Activated CD8-positive, alpha-beta memory T cell treated with anti-CD3 and anti-CD28 coated beads for 48 hours (primary cell): Measurements from ENCODE around the gene WASHC2A.
"Not testable (repeated sequence)": the region's sequence is repeated elsewhere in the genome, so short reads cannot be mapped to it uniquely, and the experiment has no call there.

ENCODE experiments used
- DNase-seq, 3 experiments: peaks; one replicate each; pipeline ENCODE4 v3.0.0-alpha.2; 2020; ENCODE audit warnings: low read depth in 2 of 3, low spot score in 2 of 3

WASHC2A gene

DNA sequence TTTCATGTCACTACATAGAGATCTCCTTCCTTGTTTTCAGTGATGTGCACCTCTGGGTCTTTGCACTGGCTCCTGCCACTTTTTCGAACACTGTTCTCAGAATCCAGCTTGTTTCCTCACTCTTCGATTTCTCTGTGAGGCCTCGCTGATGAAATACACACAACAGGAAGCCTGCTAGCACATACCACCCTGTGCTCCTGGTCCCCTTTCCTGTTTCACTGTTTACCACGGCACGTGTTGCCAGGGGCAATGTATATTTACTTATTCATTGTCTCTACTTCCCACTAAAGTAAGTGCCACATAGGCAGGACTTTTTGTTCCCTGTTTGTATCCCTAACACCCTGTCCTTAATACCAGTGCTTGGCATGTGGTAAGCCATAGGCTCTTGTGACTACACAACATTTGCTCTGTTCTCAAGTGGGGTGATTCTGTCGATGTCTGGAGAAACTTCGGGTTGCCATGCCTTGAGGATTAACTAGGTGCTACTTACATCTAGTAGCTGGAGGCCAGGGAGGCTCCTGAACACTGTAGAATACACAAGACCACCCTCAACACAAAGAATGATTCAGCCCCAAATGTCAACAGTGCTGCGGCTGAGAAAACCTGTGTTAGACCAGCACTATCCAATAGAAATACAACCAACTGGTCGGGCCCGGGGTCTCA, 75.9 kb downstream of the WASHC2A start:
- not testable (repeated sequence) for DNase-seq

DNA sequence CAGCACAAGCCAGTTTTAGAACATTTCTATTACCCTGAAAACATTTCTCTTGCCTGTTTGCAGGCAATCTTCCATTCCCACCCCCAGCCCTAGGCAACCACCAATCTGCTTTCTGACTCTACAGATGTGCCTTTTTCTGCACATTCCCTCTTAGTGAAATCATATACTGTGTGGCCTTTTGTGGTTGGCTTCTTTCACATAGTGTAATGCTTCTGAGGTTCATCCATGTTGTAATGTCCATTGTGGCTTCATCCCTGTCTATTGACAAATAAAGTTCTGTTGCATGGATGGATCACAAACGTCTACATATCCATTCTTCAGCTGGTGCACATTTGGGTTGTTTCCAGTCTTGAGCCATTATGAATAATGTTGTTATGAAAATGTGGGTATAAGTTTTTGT, 77.8 kb downstream of the WASHC2A start:
- not testable (repeated sequence) for DNase-seq

DNA sequence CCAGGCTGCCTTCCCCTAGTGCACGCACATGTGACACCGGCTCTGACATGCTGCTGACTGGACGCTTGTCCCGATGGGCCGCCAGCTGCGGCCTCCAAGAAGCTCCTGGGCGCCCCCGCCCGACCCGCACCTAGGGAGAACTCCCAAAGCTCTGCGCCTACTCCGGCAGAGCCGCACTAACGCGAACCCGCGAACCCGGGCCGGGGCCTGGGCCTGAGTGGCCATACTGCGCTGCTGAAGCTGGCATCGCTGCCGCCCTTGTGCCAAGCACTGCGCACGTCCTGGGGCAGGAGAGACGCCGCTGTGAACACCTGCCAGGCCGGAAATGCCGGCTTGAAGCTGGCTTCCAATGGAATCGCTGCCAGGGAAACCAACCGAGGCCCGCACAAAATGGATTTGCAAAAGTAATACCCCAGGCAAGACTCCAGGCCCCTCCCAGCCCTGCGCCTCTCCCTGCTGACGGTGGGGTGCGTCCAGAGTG, 85.1 kb downstream of the WASHC2A start:
- DNase-seq = no peak

DNA sequence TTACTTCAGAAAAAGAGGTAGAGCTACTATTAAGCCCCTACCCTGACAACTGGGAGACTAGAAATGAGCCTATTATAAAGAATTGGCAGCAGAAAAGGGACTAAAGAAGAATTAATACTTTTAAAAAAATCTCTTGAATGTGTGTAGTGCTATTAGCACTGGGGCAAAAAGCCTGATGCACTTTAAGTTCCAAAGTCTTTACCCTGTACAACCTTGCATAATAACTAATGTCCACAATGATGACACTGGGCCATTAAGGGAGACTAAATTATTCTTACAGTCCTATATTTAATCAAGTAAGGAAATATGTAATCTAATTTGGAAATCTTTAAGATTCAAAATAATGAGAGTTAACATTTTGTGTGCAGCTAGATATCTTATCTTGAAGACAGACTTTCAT, 90.1 kb downstream of the WASHC2A start:
- DNase-seq = not testable (repeated sequence)

DNA sequence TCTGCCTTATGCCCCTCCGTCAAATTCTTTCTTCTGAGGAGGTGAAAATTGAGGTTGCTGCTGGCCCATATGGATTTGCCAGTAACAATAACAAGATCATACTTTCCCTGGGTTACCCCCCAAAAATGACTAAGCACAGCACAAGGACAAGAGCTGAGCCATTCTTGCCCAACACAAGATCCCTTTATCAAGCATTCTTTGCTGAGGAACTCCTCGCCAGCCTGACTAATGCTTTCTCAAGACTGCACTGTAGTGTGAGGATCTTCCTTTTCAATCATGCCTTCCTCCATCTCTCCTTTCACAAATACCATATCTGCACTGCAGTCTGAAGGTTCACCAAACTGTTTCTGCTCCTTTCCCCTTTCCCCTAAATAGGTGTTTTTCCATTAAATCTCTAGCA, 92.1 kb downstream of the WASHC2A start:
- DNase-seq = not testable (repeated sequence)

DNA sequence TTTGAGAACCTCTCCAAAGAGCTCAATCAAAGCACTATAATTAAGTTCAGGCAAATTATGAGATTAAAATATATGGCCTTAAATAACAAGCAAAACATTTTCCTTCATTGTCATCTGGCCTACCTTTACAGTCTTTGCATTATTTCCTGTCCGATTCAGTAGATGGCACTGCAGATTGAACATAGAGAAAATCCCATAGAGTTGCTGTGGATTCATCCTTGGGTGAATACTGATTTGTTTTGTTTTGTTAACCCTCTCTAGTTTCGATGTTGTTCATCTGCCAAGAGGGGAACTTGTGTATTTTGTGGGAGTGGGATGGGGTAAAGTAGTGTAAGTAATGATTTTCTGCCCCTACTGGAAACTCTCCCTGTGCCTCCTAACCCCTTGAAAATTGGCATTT, 97.3 kb downstream of the WASHC2A start:
- not testable (repeated sequence) for DNase-seq

DNA sequence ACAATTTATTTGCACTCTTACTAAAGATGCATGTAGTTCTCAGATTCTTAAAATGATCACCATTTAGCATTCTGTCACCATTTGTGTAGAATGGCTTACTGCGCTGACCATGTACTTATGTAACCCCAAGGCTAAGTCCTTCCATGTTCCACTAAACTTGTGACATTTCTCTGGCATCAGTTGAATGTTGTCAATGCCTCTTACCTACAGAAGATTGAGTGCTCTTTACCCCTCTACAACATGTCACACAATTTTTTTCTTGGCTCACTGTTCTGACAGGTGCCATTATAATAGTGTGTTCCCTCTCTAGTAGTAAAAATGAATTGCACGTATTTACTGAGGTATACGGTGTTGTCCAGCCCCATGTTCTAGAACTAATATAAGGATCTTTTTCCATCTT, 100.1 kb downstream of the WASHC2A start:
- not testable (repeated sequence) for DNase-seq

DNA sequence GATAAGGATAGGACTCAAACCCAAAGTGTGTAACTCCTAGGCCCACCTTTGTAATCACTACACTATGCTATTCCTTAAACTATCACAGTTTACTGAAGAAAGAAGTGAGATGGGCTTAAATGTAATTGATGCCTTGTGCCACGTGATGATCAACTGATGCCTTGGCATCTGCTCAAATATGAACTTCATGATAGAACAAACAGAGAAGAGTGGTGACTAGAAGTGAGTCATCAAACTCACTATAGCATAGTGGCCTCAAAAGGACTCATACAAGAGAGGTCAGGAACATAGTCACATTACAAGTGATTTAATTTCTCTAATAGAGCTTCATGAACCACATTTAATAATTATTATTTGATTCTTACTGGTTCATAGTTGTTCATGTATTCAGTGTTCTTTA, 101.8 kb downstream of the WASHC2A start:
- DNase-seq = not testable (repeated sequence)

DNA sequence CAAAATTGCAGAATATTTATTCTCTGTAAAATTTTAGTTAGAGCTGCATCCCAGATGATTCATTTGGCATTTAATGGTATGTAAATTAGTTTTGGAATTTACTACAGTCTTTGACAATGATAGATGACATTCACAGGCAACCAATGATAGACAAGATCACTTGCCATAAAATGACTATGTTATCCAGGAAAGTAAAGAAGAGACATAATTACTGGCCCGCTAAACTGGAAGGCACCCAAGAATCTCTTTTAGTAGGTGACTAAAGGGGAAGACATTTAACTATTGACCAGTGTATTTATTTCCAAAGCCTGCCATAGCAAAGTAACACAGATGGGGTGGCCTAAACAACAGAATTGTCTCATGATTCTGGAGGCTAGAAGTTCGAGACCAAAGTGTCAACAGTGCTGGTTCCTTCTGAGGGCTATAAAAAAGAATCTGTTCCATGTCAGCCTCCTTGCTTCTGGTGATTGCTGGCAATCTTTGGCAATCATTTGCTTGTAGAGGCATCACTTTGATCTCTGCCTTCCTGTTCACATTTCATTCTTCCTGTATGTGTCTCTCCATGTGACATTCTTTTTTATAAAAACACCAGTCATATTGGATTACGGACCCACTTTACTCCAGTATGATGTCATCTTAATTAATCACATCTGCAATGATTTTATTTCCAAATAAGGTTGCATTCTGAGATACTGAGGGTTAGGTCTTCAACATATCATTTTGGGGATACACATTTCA, 107.2 kb downstream of the WASHC2A start:
- DNase-seq = not testable (repeated sequence)
